NCI-H748 (cell line): Measurements from ENCODE around the gene ITGBL1.
"Not testable (repeated sequence)": the region's sequence is repeated elsewhere in the genome, so short reads cannot be mapped to it uniquely, and the experiment has no call there.

Source experiments
- DNase-seq: peaks from one replicate; lab custom pipeline; 2025; ENCODE audit not compliant: unreplicated experiment; lab: John Stamatoyannopoulos, UW

Gene ITGBL1

GRCh38 chr13:101499406-101499805 lies 46.9 kb downstream of the ITGBL1 start:
- DNase-seq, result no peak

GRCh38 chr13:101502618-101503017 lies 50.1 kb downstream of the ITGBL1 start:
- DNase-seq, result no peak

GRCh38 chr13:101511161-101511560 lies 58.7 kb downstream of the ITGBL1 start:
- DNase-seq, result no peak

DNA sequence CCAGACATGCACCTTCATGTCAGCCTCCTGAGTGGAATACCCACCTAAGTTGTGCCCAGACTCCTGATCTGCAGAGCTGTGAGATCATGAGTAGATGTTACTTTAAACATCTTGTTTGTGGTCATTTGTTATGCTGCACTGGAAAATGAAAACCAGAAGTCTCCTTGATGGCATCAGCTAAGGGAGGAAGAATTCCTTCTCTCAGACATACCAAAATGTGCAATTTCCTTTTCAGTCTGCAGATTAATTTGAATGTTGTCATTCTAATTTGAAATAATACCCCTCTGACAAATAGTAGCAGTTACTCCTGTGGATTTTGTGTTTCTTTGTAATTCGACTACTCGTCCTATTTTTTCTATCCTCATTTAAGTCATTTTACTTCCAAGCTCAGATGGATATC lies 59.3 kb downstream of the ITGBL1 start:
- no peak for DNase-seq

DNA sequence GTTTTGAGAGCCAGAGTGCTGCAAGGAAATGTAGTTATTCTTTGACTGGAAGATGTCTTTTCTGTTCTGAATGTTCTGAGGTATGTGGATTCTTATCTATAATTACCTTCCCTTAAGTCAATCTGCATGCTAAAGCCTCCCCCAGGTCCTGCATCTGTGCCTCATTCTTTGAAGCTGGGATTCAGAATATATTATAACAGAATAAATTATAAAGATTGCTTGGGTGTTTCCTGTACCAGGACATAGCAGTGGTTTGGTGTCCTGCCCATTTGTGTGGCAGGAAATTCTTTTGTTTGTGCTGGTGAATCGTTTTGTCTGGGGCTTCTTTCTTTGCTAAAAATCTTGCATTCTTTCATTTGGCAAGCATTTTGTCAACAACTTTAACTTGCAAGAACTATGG lies 60.2 kb downstream of the ITGBL1 start:
- DNase-seq, result no peak

GRCh38 chr13:101514100-101514499 lies 61.6 kb downstream of the ITGBL1 start:
- no peak for DNase-seq

DNA sequence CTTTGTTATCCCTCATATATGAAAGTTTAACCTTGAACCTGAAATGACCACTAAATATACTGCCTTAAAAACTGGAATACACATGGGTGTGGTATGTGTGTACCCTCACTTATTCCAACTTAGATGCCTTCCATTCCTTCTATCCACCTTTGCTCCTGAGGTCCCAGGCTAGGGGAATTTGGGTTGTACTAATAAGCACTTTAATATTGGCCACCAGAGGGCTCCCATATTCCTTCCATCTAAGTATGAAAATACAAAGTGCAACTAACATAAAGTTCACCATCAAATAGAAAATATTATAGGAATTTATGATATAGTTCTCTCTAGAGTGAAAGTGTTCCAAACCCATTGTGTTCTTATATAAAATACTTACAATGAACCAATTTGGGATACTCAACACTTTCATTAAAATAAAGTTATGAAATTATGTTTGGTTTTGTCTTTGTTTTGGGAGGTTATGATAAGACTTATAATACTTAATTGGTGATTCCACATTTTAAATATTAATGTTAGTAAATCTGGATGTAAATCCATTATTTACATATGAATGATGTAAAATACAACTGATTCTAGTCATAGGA lies 62.3 kb downstream of the ITGBL1 start:
- peak; percentile 76 for DNase-seq

- DNase-seq, result no peak
These were observed 63.0 kb downstream of the ITGBL1 start for GRCh38 chr13:101515504-101515903.

- no peak for DNase-seq
These were observed 63.8 kb downstream of the ITGBL1 start for GRCh38 chr13:101516262-101516661.

GRCh38 chr13:101520672-101521071 lies 68.2 kb downstream of the ITGBL1 start:
- no peak for DNase-seq

GRCh38 chr13:101521371-101521770 lies 68.9 kb downstream of the ITGBL1 start:
- DNase-seq, result no peak

GRCh38 chr13:101522607-101523006 lies 70.1 kb downstream of the ITGBL1 start:
- DNase-seq, result no peak

DNA sequence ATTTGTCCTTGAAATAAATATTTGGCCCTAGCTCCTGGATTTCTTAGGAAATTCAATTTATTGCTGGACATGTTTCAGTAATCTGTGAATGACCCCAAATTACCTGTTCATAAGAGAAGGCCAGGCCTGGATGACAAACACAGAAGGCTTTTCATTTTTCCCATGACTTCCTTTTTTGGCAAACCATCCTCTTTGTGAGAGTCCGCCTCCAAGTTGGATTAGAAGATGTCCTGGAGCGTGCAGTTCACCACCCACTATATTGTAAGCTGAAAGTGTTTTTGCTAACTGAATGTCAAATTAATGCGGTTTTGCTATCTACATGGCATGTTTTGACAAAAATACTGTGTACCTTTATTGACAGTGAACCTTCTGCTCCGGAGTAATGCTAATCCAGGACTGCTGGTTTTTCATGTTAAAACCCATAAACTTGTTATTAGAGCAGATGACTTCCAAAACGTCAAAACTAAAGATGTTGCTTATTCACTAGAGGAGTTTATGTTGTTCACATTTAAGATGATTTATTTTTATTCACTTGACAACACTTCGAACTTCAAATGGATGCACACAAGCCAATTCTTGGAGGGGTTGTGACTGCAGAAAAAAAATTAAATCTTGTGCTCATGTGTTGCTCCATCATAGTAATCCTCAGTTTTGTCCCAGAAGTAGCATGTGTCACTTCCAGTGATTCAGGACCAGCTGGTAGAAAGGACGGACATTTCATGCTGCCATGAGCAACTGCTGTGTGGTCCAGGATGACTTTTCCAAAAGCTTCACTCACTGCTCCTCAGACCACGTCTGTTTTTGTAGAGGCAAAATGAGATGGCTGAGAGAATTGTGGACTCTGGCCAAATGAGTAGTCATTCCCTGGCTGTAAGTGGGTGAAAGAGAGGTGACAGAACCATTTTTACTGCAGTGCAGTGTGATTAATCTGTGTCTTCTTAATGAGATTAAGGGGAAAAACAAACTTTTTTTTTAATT lies 71.0 kb downstream of the ITGBL1 start:
- no peak for DNase-seq

GRCh38 chr13:101527130-101527529 lies 74.7 kb downstream of the ITGBL1 start:
- DNase-seq, result no peak

DNA sequence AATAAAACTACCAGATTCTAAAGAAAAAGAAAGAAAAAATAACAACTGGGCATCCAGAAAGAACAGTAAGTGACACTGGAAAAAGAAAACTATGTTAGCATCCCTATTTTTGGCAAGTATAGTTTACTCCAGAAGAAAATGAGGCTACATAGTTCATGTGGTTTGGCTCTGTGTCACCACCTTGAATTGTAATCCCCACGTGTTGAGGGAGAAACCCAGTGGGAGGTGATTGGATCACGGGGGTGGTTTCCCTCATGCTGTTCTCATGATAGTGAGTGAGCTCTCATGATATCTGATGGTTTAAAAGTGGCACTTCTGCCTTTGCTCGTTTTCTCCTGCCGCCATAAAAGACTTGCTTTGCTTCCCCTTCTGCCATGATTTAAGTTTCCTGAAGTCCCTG lies 76.9 kb downstream of the ITGBL1 start:
- DNase-seq, result no peak

GRCh38 chr13:101530293-101530692 lies 77.8 kb downstream of the ITGBL1 start:
- no peak for DNase-seq

DNA sequence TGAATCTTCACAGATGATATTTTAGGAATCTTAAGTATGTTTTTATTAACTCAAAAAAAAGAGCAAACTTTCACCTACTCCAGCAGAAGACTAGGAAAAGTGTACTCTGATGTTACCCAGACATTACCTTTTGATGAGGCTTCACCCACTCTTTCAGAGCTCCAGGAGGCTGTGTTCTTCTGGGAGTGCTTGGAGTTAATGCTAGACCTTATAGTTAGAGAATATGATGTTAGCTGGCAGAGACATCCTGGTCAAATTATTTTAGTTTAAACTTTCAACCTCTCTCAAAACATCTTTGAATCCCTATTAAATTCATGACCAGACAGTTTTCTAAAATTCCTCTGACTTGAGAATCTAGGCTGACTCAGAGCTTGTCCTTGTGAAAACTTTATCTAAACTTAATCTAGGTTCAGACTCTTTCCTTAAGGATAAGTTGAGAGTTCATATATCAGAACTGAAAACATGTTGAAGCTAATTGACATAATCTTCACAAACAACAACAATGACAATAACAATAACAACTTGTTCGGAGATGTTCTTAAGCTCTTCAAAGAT lies 82.8 kb downstream of the ITGBL1 start:
- DNase-seq, result no peak

GRCh38 chr13:101536079-101536478 lies 83.6 kb downstream of the ITGBL1 start:
- DNase-seq, result no peak

DNA sequence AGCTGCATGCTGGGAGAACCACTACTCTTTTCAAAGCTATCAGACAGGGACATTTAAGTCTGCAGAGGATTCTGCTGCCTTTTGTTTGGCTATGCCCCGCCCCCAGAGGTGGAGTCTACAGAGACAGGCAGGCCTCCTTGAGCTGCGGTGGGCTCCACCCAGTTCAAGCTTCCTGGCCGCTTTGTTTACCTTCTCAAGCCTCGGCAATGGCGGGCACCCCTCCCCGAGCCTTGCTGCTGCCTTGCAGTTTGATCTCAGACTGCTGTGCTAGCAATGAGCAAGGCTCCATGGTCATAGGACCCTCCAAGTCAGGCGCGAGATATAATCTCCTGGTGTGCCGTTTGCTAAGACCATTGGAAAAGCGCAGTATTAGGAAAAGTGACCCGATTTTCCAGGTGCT lies 92.1 kb downstream of the ITGBL1 start:
- not testable (repeated sequence) for DNase-seq

GRCh38 chr13:101544979-101545378 lies 92.5 kb downstream of the ITGBL1 start:
- DNase-seq, result no peak

DNA sequence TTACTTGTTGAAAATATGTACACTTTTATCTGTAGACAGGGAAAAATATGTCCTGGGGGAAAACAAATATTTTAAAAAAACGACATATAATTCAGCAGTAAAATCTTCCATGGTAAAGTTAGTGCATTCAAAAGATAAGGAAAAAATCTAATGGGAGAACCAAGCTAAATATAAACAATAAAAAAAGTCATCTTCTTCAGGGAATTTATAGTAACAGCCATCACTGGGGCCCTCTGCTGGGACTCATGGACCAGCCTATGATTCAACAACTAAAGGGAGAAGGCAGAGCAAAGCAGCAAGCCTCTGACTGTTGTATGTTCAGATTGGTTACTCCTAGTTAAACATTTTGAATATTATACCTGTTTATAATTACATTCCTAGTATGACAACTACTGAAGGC lies 93.0 kb downstream of the ITGBL1 start:
- DNase-seq, result no peak

GRCh38 chr13:101552286-101552685 lies 99.8 kb downstream of the ITGBL1 start:
- DNase-seq, result no peak
